Neural progenitor cell (in vitro differentiated cells): ENCODE results near the gene PRKAG2. TPM values are rescaled to one million over a fixed set of nuclear protein-coding genes. Genes with fewer than 3 reads are reported as not detected.
A peak's percentile ranks its signal among the peaks of the same experiment; 100 is the strongest.

Source experiments
- DNase-seq: peaks from one replicate; pipeline ENCODE4 v3.0.0-alpha.2; 2016; ENCODE audit warnings: low spot score
- H2AFZ ChIP-seq: fragments of 200-600 bp; sonication (generic); replicated peaks from 2 replicates; pipeline ENCODE4 v1.6.1; 2016; ENCODE audit warnings: antibody characterized with exemption
- H3F3A ChIP-seq: fragments of 200-600 bp; sonication (generic); 2 replicates; pipeline ENCODE4 v1.6.1; 2016; ENCODE audit warnings: antibody characterized with exemption, low read depth
- H3K27ac ChIP-seq: fragments of 200-600 bp; sonication (generic); 2 replicates; pipeline ENCODE4 v1.5.1; 2016; ENCODE audit warnings: mild to moderate bottlenecking
- H3K27me3 ChIP-seq: fragments of 200-600 bp; sonication (generic); 2 replicates; pipeline ENCODE4 v1.6.1; 2016; ENCODE audit warnings: mild to moderate bottlenecking, moderate library complexity
- H3K36me3 ChIP-seq: fragments of 200-600 bp; sonication (generic); 2 replicates; pipeline ENCODE4 v1.5.1; 2016
- H3K4me1 ChIP-seq: fragments of 200-600 bp; sonication (generic); 2 replicates; pipeline ENCODE4 v1.6.1; 2016; ENCODE audit warnings: mixed run types
- H3K4me2 ChIP-seq: fragments of 200-600 bp; sonication (generic); 2 replicates; pipeline ENCODE4 v1.6.1; 2016
- H3K4me3 ChIP-seq: fragments of 200-600 bp; sonication (generic); 2 replicates; pipeline ENCODE4 v1.5.1; 2016
- H3K79me2 ChIP-seq: fragments of 200-600 bp; sonication (generic); 2 replicates; pipeline ENCODE4 v1.6.1; 2016; ENCODE audit warnings: low read depth
- H3K9ac ChIP-seq: fragments of 200-600 bp; sonication (generic); 2 replicates; pipeline ENCODE4 v1.6.1; 2016
- H3K9me3 ChIP-seq: fragments of 200-600 bp; sonication (generic); 2 replicates; pipeline ENCODE4 v1.5.1; 2016; ENCODE audit warnings: low read depth
- H4K20me1 ChIP-seq: fragments of 200-600 bp; sonication (generic); 2 replicates; pipeline ENCODE4 v1.6.1; 2016; ENCODE audit warnings: low read depth
- H3K27ac Mint-ChIP-seq: 3 replicates; pipeline ENCODE4 v1.8.0; 2021; ENCODE audit warnings: mixed read lengths
- H3K27me3 Mint-ChIP-seq: 2 replicates; pipeline ENCODE4 v1.8.0; 2022; ENCODE audit warnings: low read depth, mild to moderate bottlenecking, inconsistent platforms, moderate library complexity, mixed read lengths; ENCODE audit not compliant: insufficient read depth
- H3K36me3 Mint-ChIP-seq: 3 replicates; pipeline ENCODE4 v1.8.0; 2021; ENCODE audit warnings: mixed read lengths
- H3K4me1 Mint-ChIP-seq: 3 replicates; pipeline ENCODE4 v1.8.0; 2021; ENCODE audit warnings: mixed read lengths
- H3K4me3 Mint-ChIP-seq: 3 replicates; pipeline ENCODE4 v1.8.0; 2021; ENCODE audit warnings: mild to moderate bottlenecking, moderate library complexity, mixed read lengths
- H3K9me3 Mint-ChIP-seq: 3 replicates; pipeline ENCODE4 v1.8.0; 2020; ENCODE audit warnings: mixed read lengths
- CTCF ChIP-seq: fragments of 200-600 bp; sonication (generic); IDR thresholded peaks from 2 replicates; pipeline ENCODE4 v1.5.1; 2017; ENCODE audit warnings: antibody characterized with exemption, mild to moderate bottlenecking
- EZH2 ChIP-seq: fragments of 200-600 bp; sonication (generic); IDR thresholded peaks from 2 replicates; pipeline ENCODE4 v1.6.1; 2017; ENCODE audit warnings: antibody characterized with exemption, mild to moderate bottlenecking, moderate library complexity
- EZH2phosphoT487 ChIP-seq: fragments of 200-600 bp; sonication (generic); IDR thresholded peaks from 2 replicates; pipeline ENCODE4 v1.6.1; 2017; ENCODE audit warnings: antibody characterized with exemption
- total RNA-seq: library from RNA; depleted of rRNA; stranded (reverse); fragments of >200 nt; gene quantifications from 2 replicates; pipeline ENCODE4 v1.2.3, GENCODE V29; 2015; ENCODE audit warnings: low replicate concordance

PRKAG2 gene
- total RNA-seq, 1 donor from 2014 or later: 11.4 TPM

- Histone ChIP-seq H3K27ac (no peak overlapping the region), H3K4me1 (no peaks in the 10 kb centered on the region), H3K27me3 (no peaks in the 10 kb centered on the region), H3K36me3 (no peaks in the 10 kb centered on the region), H3K4me3 (no peak overlapping the region), H3K9me3 (no peaks in the 10 kb centered on the region), H3K9ac (no peak overlapping the region), H3F3A (no peaks in the 10 kb centered on the region), H3K4me2 (no peak overlapping the region), H3K79me2 (no peaks in the 10 kb centered on the region), H2AFZ (no peak overlapping the region), H4K20me1 (no peaks in the 10 kb centered on the region)
- TF ChIP-seq EZH2 (no peak), EZH2phosphoT487 (no peak), CTCF (no peak)
- Mint-ChIP-seq H3K27ac (peak overlapping the region; percentile 25), H3K4me1 (peaks cover 23% of the 10 kb centered on the region), H3K27me3 (peaks cover 13% of the 10 kb centered on the region), H3K9me3 (no peaks in the 10 kb centered on the region), H3K4me3 (no peak overlapping the region), H3K36me3 (no peaks in the 10 kb centered on the region)
- no peak for DNase-seq
Observed at GRCh38 chr7:151717918-151718317, 159.0 kb downstream of the PRKAG2 start.

- Histone ChIP-seq H3K9ac (no peak overlapping the region), H4K20me1 (no peaks in the 10 kb centered on the region), H3K27ac (no peak overlapping the region), H3K4me3 (no peak overlapping the region), H3K4me2 (no peak overlapping the region), H3K4me1 (no peaks in the 10 kb centered on the region), H3F3A (no peaks in the 10 kb centered on the region), H3K79me2 (no peaks in the 10 kb centered on the region), H2AFZ (no peak overlapping the region), H3K9me3 (no peaks in the 10 kb centered on the region), H3K27me3 (no peaks in the 10 kb centered on the region), H3K36me3 (no peaks in the 10 kb centered on the region)
- TF ChIP-seq CTCF (no peak), EZH2 (no peak), EZH2phosphoT487 (no peak)
- Mint-ChIP-seq H3K27ac (no peak overlapping the region), H3K4me1 (peaks cover 21% of the 10 kb centered on the region), H3K27me3 (peaks cover 13% of the 10 kb centered on the region), H3K9me3 (no peaks in the 10 kb centered on the region), H3K4me3 (no peak overlapping the region), H3K36me3 (no peaks in the 10 kb centered on the region)
- no peak for DNase-seq
Observed at GRCh38 chr7:151717415-151717814, 159.5 kb downstream of the PRKAG2 start.

- TF ChIP-seq EZH2phosphoT487: no peak
- TF ChIP-seq EZH2: no peak
- no peak for TF ChIP-seq CTCF
- H3K4me1 Mint-ChIP-seq: peaks cover 17% of the 10 kb centered on the region
- Histone ChIP-seq H3K36me3 (no peaks in the 10 kb centered on the region), H4K20me1 (no peaks in the 10 kb centered on the region), H3K79me2 (no peaks in the 10 kb centered on the region), H3K4me1 (no peaks in the 10 kb centered on the region), H3K9me3 (no peaks in the 10 kb centered on the region), H3K27ac (no peak overlapping the region), H3K4me3 (no peak overlapping the region), H3K27me3 (no peaks in the 10 kb centered on the region), H3K9ac (no peak overlapping the region), H3F3A (no peaks in the 10 kb centered on the region), H3K4me2 (no peak overlapping the region), H2AFZ (no peak overlapping the region)
- no peaks in the 10 kb centered on the region for H3K9me3 Mint-ChIP-seq
- H3K36me3 Mint-ChIP-seq: no peaks in the 10 kb centered on the region
- peaks cover 8% of the 10 kb centered on the region for H3K27me3 Mint-ChIP-seq
- no peak overlapping the region for H3K27ac Mint-ChIP-seq
- no peak overlapping the region for H3K4me3 Mint-ChIP-seq
- no peak for DNase-seq
Observed at GRCh38 chr7:151716323-151716722, 160.6 kb downstream of the PRKAG2 start.
